HUES6 (cell line): ENCODE results near the gene ADAMTS2.

Source experiments
- H3K27ac ChIP-seq: 2 replicates; pipeline ENCODE4 v1.7.0; 2013; ENCODE audit warnings: low read depth, mild to moderate bottlenecking, low read length, inconsistent platforms
- H3K27me3 ChIP-seq: 2 replicates; pipeline ENCODE4 v1.6.1; 2013; ENCODE audit warnings: low read length; ENCODE audit not compliant: control insufficient read depth, insufficient read depth
- H3K36me3 ChIP-seq: 2 replicates; pipeline ENCODE4 v1.6.1; 2013; ENCODE audit warnings: low read length; ENCODE audit not compliant: control insufficient read depth, insufficient read depth
- H3K4me1 ChIP-seq: 2 replicates; pipeline ENCODE4 v1.6.1; 2013; ENCODE audit warnings: low read length; ENCODE audit not compliant: control insufficient read depth, insufficient read depth
- H3K4me3 ChIP-seq: 2 replicates; pipeline ENCODE4 v1.5.1; 2013; ENCODE audit warnings: low read depth, low read length
- H3K9ac ChIP-seq: one replicate; pipeline ENCODE4 v1.6.1; 2013; ENCODE audit warnings: mild to moderate bottlenecking, low read length
- H3K9me3 ChIP-seq: 2 replicates; pipeline ENCODE4 v1.6.1; 2013; ENCODE audit warnings: low read depth, low read length; ENCODE audit not compliant: control insufficient read depth, insufficient read depth

The ADAMTS2 gene

GRCh38 chr5:179130101-179130681 lies 215.1 kb downstream of the ADAMTS2 start:
- no peaks in the 10 kb centered on the region for H3K4me1 ChIP-seq
- no peak overlapping the region for H3K9ac ChIP-seq
- H3K27me3 ChIP-seq, result no peaks in the 10 kb centered on the region
- H3K9me3 ChIP-seq, result peaks cover 7% of the 10 kb centered on the region; the same call in 1 of the 2 replicates
- no peak overlapping the region for H3K27ac ChIP-seq
- H3K4me3 ChIP-seq, result no peak overlapping the region
- no peaks in the 10 kb centered on the region for H3K36me3 ChIP-seq

GRCh38 chr5:179129607-179130071 lies 215.6 kb downstream of the ADAMTS2 start:
- no peaks in the 10 kb centered on the region for H3K36me3 ChIP-seq
- peaks cover 9% of the 10 kb centered on the region; the same call in 1 of the 2 replicates for H3K9me3 ChIP-seq
- H3K4me1 ChIP-seq, result no peaks in the 10 kb centered on the region
- no peaks in the 10 kb centered on the region for H3K27me3 ChIP-seq
- no peak overlapping the region for H3K27ac ChIP-seq
- no peak overlapping the region for H3K9ac ChIP-seq
- H3K4me3 ChIP-seq, result no peak overlapping the region

GRCh38 chr5:179128976-179129375 lies 216.3 kb downstream of the ADAMTS2 start:
- Histone ChIP-seq H3K9me3 (peaks cover 10% of the 10 kb centered on the region; the same call in 1 of the 2 replicates), H3K4me1 (no peaks in the 10 kb centered on the region), H3K27ac (no peak overlapping the region), H3K27me3 (no peaks in the 10 kb centered on the region), H3K4me3 (no peak overlapping the region), H3K9ac (no peak overlapping the region), H3K36me3 (no peaks in the 10 kb centered on the region)

GRCh38 chr5:179128041-179128365 lies 217.3 kb downstream of the ADAMTS2 start:
- Histone ChIP-seq H3K9me3 (peaks cover 12% of the 10 kb centered on the region; the same call in 1 of the 2 replicates), H3K4me3 (no peak overlapping the region), H3K9ac (no peak overlapping the region), H3K4me1 (no peaks in the 10 kb centered on the region), H3K27ac (no peak overlapping the region), H3K36me3 (no peaks in the 10 kb centered on the region), H3K27me3 (no peaks in the 10 kb centered on the region)

- Histone ChIP-seq H3K36me3 (no peaks in the 10 kb centered on the region), H3K4me1 (no peaks in the 10 kb centered on the region), H3K27me3 (no peaks in the 10 kb centered on the region), H3K27ac (no peak overlapping the region), H3K4me3 (no peak overlapping the region), H3K9me3 (peaks cover 7% of the 10 kb centered on the region; the same call in 1 of the 2 replicates), H3K9ac (no peak overlapping the region)
These were observed 217.9 kb downstream of the ADAMTS2 start for GRCh38 chr5:179127136-179128040.

- Histone ChIP-seq H3K9me3 (peaks cover 7% of the 10 kb centered on the region; the same call in 1 of the 2 replicates), H3K4me1 (no peaks in the 10 kb centered on the region), H3K4me3 (no peak overlapping the region), H3K9ac (no peak overlapping the region), H3K27ac (no peak overlapping the region), H3K36me3 (no peaks in the 10 kb centered on the region), H3K27me3 (no peaks in the 10 kb centered on the region)
These were observed 218.7 kb downstream of the ADAMTS2 start for GRCh38 chr5:179126506-179126991.

- Histone ChIP-seq H3K9ac (no peak overlapping the region), H3K36me3 (no peaks in the 10 kb centered on the region), H3K9me3 (peaks cover 7% of the 10 kb centered on the region; the same call in 1 of the 2 replicates), H3K27me3 (no peaks in the 10 kb centered on the region), H3K4me1 (no peaks in the 10 kb centered on the region), H3K4me3 (no peak overlapping the region), H3K27ac (no peak overlapping the region)
These were observed 219.3 kb downstream of the ADAMTS2 start for GRCh38 chr5:179125789-179126505.

- Histone ChIP-seq H3K9ac (no peak overlapping the region), H3K27me3 (no peaks in the 10 kb centered on the region), H3K36me3 (no peaks in the 10 kb centered on the region), H3K4me1 (no peaks in the 10 kb centered on the region), H3K27ac (no peak overlapping the region), H3K9me3 (peaks cover 10% of the 10 kb centered on the region; the same call in 1 of the 2 replicates), H3K4me3 (no peak overlapping the region)
These were observed 220.1 kb downstream of the ADAMTS2 start for GRCh38 chr5:179124853-179125788.

- Histone ChIP-seq H3K4me3 (no peak overlapping the region), H3K27ac (no peak overlapping the region), H3K36me3 (no peaks in the 10 kb centered on the region), H3K9ac (no peak overlapping the region), H3K27me3 (no peaks in the 10 kb centered on the region), H3K9me3 (peaks cover 13% of the 10 kb centered on the region; the same call in 1 of the 2 replicates), H3K4me1 (no peaks in the 10 kb centered on the region)
These were observed 220.9 kb downstream of the ADAMTS2 start for GRCh38 chr5:179124273-179124852.
